H1 (cell line): ENCODE data around the gene BMPR1A. TPM values are rescaled to one million over a fixed set of nuclear protein-coding genes. Genes with fewer than 3 reads are reported as not detected.

ENCODE experiments used
- CHD7 ChIP-seq: fragments of 300-600 bp; sonication (generic); IDR thresholded peaks from 2 replicates; pipeline ENCODE4 v1.7.1; 2012; ENCODE audit warnings: low read length, moderate library complexity, mild to moderate bottlenecking, inconsistent platforms; ENCODE audit not compliant: insufficient replicate concordance
- EP300 ChIP-seq, 2 experiments: IDR thresholded peaks; 1 replicate in 1 of 2; 2 replicates in 1 of 2; pipeline ENCODE4 v1.6.1; 2011 to 2012; ENCODE audit warnings: low read depth in 2 of 2, low read length in 2 of 2, mild to moderate bottlenecking in 2 of 2, borderline replicate concordance in 1 of 2, inconsistent platforms in 1 of 2, moderate library complexity in 1 of 2
- EZH2 ChIP-seq: fragments of 200-600 bp; sonication (generic); IDR thresholded peaks from 2 replicates; pipeline ENCODE4 v1.7.1; 2012; ENCODE audit warnings: low read depth, mild to moderate bottlenecking, moderate library complexity, low read length, inconsistent platforms; ENCODE audit not compliant: severe bottlenecking
- RFX5 ChIP-seq: IDR thresholded peaks from 2 replicates; pipeline ENCODE4 v1.6.1; 2011; ENCODE audit warnings: low read depth, low read length, improper control_type of control experiment, borderline replicate concordance
- RNF2 ChIP-seq: fragments of 200-900, 300-1000 bp; sonication (generic); IDR thresholded peaks from 2 replicates; pipeline ENCODE4 v1.7.1; 2016; ENCODE audit warnings: borderline replicate concordance, low read depth, mild to moderate bottlenecking, antibody characterized with exemption, low read length; ENCODE audit not compliant: poor library complexity, severe bottlenecking; ENCODE audit errors: missing control alignments
- RXRA ChIP-seq: IDR thresholded peaks from 2 replicates; pipeline ENCODE4 v1.6.1; 2011; ENCODE audit warnings: low read depth, mild to moderate bottlenecking, low read length, moderate library complexity; ENCODE audit not compliant: insufficient read depth
- SUZ12 ChIP-seq: fragments of 200-600 bp; sonication (generic); IDR thresholded peaks from 2 replicates; pipeline ENCODE4 v1.6.1; 2012; ENCODE audit warnings: mild to moderate bottlenecking, inconsistent platforms, low read length, moderate library complexity, mixed read lengths
- ZNF274 ChIP-seq: IDR thresholded peaks from 2 replicates; pipeline ENCODE4 v1.7.0; 2012; ENCODE audit warnings: low read length, borderline replicate concordance; ENCODE audit errors: extremely low read depth
- polyA plus RNA-seq, 7 experiments: library from polyadenylated mRNA; depleted of rRNA in 3 of 7; stranded (reverse) in 5 of 7; unstranded in 2 of 7; fragments of >200 nt in 5 of 7; fragments of 200-250 nt in 2 of 7; gene quantifications; 1 replicate in 5 of 7; 2 replicates in 1 of 7; 4 replicates in 1 of 7; pipeline versions ENCODE4 v1.2.1 to v1.2.3, GENCODE V29; 2011 to 2013; ENCODE audit warnings: missing spikeins in 2 of 7, mixed read lengths in 2 of 7
- total RNA-seq: library from RNA; stranded (reverse); fragmentation: NEBNext Ultra II Directional; extraction: Animal tissue kit (Norgen Biotek cat#: 25700); gene quantifications from 2 replicates; pipeline ENCODE4 v1.2.1, GENCODE V29; 2021

BMPR1A gene
- total and polyA plus RNA-seq, 2 of the 8 experiments (the other 6 are each of a cell fraction or from before 2014, with no cell fraction given), result 34.4 to 129 TPM

GRCh38 chr10:86833969-86834368 lies 77.5 kb downstream of the BMPR1A start (continued):
- TF ChIP-seq CHD7, result no peak
- no peak for TF ChIP-seq RXRA
- no peak for TF ChIP-seq EZH2
- TF ChIP-seq RFX5, result no peak
- TF ChIP-seq ZNF274, result no peak
- TF ChIP-seq RNF2, result no peak
- no peak for TF ChIP-seq SUZ12
- TF ChIP-seq EP300 (IDR thresholded peaks at IDR 0.05; ENCODE audit: borderline replicate concordance in 1 of 2, low read depth in 2 of 2, low read length in 2 of 2), result no peak
